Measurements from ENCODE around the gene MYOZ2. TPM values are rescaled to one million over a fixed set of nuclear protein-coding genes. Genes with fewer than 3 reads are reported as not detected.

Gene MYOZ2
- total and polyA plus RNA-seq, 9 donors, result 165 to 256 (median 194) TPM

- Histone ChIP-seq H3K27ac (ENCODE audit: low read length) (no peak overlapping the region), H3K4me1 (ENCODE audit: control insufficient read depth, insufficient read depth, low read length) (no peaks in the 10 kb centered on the region), H3K27me3 (ENCODE audit: control insufficient read depth, insufficient read depth, low read length) (no peaks in the 10 kb centered on the region), H3K36me3 (ENCODE audit: control insufficient read depth, insufficient read depth, low read length) (no peaks in the 10 kb centered on the region), H3K4me3 (ENCODE audit: low read length) (no peak overlapping the region), H3K9me3 (replicated peaks; ENCODE audit: control insufficient read depth, low read depth, low read length) (no peaks in the 10 kb centered on the region)
- DNase-seq, result no peak
- 63% methylated on average over 1 of the region's 3 CpGs for WGBS (ENCODE audit: insufficient coverage)
These were observed 95.9 kb downstream of the MYOZ2 start for GRCh38 chr4:119231491-119231890.

GRCh38 chr4:119232286-119232685 lies 96.7 kb downstream of the MYOZ2 start:
- Histone ChIP-seq H3K4me1 (ENCODE audit: control insufficient read depth, insufficient read depth, low read length) (no peaks in the 10 kb centered on the region), H3K4me3 (ENCODE audit: low read length) (no peak overlapping the region), H3K9me3 (replicated peaks; ENCODE audit: control insufficient read depth, low read depth, low read length) (no peaks in the 10 kb centered on the region), H3K36me3 (ENCODE audit: control insufficient read depth, insufficient read depth, low read length) (no peaks in the 10 kb centered on the region), H3K27me3 (ENCODE audit: control insufficient read depth, insufficient read depth, low read length) (no peaks in the 10 kb centered on the region), H3K27ac (ENCODE audit: low read length) (no peak overlapping the region)
- WGBS (ENCODE audit: insufficient coverage), result no CpG with 5 or more reads among the region's 1 CpG
- DNase-seq, result no peak

GRCh38 chr4:119233191-119233590 lies 97.6 kb downstream of the MYOZ2 start:
- H3K36me3 ChIP-seq (ENCODE audit: control insufficient read depth, insufficient read depth, low read length), result no peaks in the 10 kb centered on the region

GRCh38 chr4:119233750-119234149 lies 98.1 kb downstream of the MYOZ2 start:
- DNase-seq, result no peak
- no peaks in the 10 kb centered on the region for H3K9me3 ChIP-seq (replicated peaks; ENCODE audit: control insufficient read depth, low read depth, low read length)
- no peaks in the 10 kb centered on the region for H3K4me1 ChIP-seq (ENCODE audit: control insufficient read depth, insufficient read depth, low read length)
- H3K27me3 ChIP-seq (ENCODE audit: control insufficient read depth, insufficient read depth, low read length), result no peaks in the 10 kb centered on the region
- no peaks in the 10 kb centered on the region for H3K36me3 ChIP-seq (ENCODE audit: control insufficient read depth, insufficient read depth, low read length)
- 47% methylated on average over 2 of the region's 3 CpGs for WGBS (ENCODE audit: insufficient coverage)
- H3K4me3 ChIP-seq (ENCODE audit: low read length), result no peak overlapping the region
- no peak overlapping the region for H3K27ac ChIP-seq (ENCODE audit: low read length)

More at GRCh38 chr4:119233191-119233590, 97.6 kb downstream of the MYOZ2 start:
- DNase-seq, result no peak
- Histone ChIP-seq H3K27ac (ENCODE audit: low read length) (no peak overlapping the region), H3K9me3 (replicated peaks; ENCODE audit: control insufficient read depth, low read depth, low read length) (no peaks in the 10 kb centered on the region), H3K27me3 (ENCODE audit: control insufficient read depth, insufficient read depth, low read length) (no peaks in the 10 kb centered on the region), H3K4me3 (ENCODE audit: low read length) (no peak overlapping the region), H3K4me1 (ENCODE audit: control insufficient read depth, insufficient read depth, low read length) (no peaks in the 10 kb centered on the region)

- Histone ChIP-seq H3K4me1 (ENCODE audit: control insufficient read depth, insufficient read depth, low read length) (no peaks in the 10 kb centered on the region), H3K9me3 (replicated peaks; ENCODE audit: control insufficient read depth, low read depth, low read length) (no peaks in the 10 kb centered on the region), H3K27me3 (ENCODE audit: control insufficient read depth, insufficient read depth, low read length) (no peaks in the 10 kb centered on the region), H3K36me3 (ENCODE audit: control insufficient read depth, insufficient read depth, low read length) (no peaks in the 10 kb centered on the region), H3K27ac (ENCODE audit: low read length) (no peak overlapping the region), H3K4me3 (ENCODE audit: low read length) (no peak overlapping the region)
- DNase-seq, result no peak
- WGBS (ENCODE audit: insufficient coverage), result 95% methylated on average over 5 of the region's 9 CpGs
These were observed 101.6 kb downstream of the MYOZ2 start for GRCh38 chr4:119237201-119237600.

Other genes starting within 250 kb of the MYOZ2 start
- 53.6 TPM for gene SYNPO2, start 247.0 kb upstream of the MYOZ2 start, total RNA-seq
- gene SYNPO2, start 247.0 kb upstream of the MYOZ2 start, polyA plus RNA-seq (ENCODE audit: insufficient read depth in 1 of 8, insufficient read length in 8 of 8, low replicate concordance in 1 of 8), result 100 to 1,000 TPM in 4 of 8 donors, 10 to 100 TPM in 4; 75.4 to 120 (median 98.5) TPM
- 9.8 TPM for gene USP53, start 76.9 kb downstream of the MYOZ2 start, total RNA-seq
- gene USP53, start 76.9 kb downstream of the MYOZ2 start, polyA plus RNA-seq (ENCODE audit: insufficient read depth in 1 of 8, insufficient read length in 8 of 8, low replicate concordance in 1 of 8), result 10 to 100 TPM in 1 of 8 donors, 1 to 10 TPM in 7; 5.3 to 13.4 (median 7.2) TPM
- gene FABP2, start 186.3 kb downstream of the MYOZ2 start, total RNA-seq, result not detected
- 1 to 10 TPM in 1 of 8 donors, under 1 TPM in 3, not detected in 4; 0.08 to 4.1 (median 0.55) TPM for gene FABP2, start 186.3 kb downstream of the MYOZ2 start, polyA plus RNA-seq (ENCODE audit: insufficient read depth in 1 of 8, insufficient read length in 8 of 8, low replicate concordance in 1 of 8)